Mesodermal cell (in vitro differentiated cells): ENCODE measurements around the gene TMEM42.

ENCODE experiments used
- H3K27ac ChIP-seq: 2 replicates; pipeline ENCODE4 v1.7.0; 2013; ENCODE audit warnings: mild to moderate bottlenecking, low read depth, low read length, moderate library complexity; ENCODE audit not compliant: severe bottlenecking
- H3K36me3 ChIP-seq: 2 replicates; pipeline ENCODE4 v1.7.1; 2013; ENCODE audit warnings: mild to moderate bottlenecking, low read length, moderate library complexity; ENCODE audit not compliant: control insufficient read depth, insufficient read depth
- H3K4me1 ChIP-seq: one replicate; pipeline ENCODE4 v1.7.1; 2013; ENCODE audit warnings: mild to moderate bottlenecking, low read length; ENCODE audit not compliant: insufficient read depth, control insufficient read depth, poor library complexity, severe bottlenecking
- H3K4me3 ChIP-seq: 2 replicates; pipeline ENCODE4 v1.7.0; 2013; ENCODE audit warnings: low read length, control low read depth, mild to moderate bottlenecking; ENCODE audit not compliant: insufficient read depth, poor library complexity, severe bottlenecking; ENCODE audit errors: extremely low read depth
- H3K9me3 ChIP-seq: 2 replicates; pipeline ENCODE4 v1.7.1; 2013; ENCODE audit warnings: mild to moderate bottlenecking, low read length, moderate library complexity; ENCODE audit not compliant: control insufficient read depth
- WGBS, 2 experiments: methylation state at CpG; one replicate each; pipeline ENCODE4 v1.1.5; 2013; ENCODE audit warnings: missing lambda C conversion rate in 2 of 2; ENCODE audit not compliant: insufficient coverage in 2 of 2; 5-methylcytosine and 5-hydroxymethylcytosine counted together

The TMEM42 gene

DNA sequence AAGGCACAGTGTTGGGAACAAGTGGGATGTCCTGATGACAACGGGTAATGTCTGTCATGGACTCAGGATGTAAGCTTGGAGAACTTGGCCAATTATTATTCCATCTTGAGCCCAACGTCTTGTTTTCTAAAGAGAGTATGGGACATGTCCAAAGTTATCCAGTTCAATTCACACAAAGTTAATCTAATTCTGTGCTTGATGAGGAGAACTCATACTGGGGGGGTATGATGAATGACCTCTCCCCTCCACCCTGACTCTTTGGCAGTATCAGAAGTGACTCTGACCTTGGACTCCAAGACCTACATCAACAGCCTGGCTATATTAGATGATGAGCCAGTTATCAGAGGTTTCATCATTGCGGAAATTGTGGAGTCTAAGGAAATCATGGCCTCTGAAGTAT lies 49.0 kb downstream of the TMEM42 start:
- no peak overlapping the region for H3K27ac ChIP-seq
- H3K9me3 ChIP-seq, result no peaks in the 10 kb centered on the region
- H3K36me3 ChIP-seq, result no peaks in the 10 kb centered on the region
- 92 to 94% methylated on average over 2 of the region's 3 CpGs for WGBS, 2 experiments
- no peaks in the 10 kb centered on the region for H3K4me1 ChIP-seq
- H3K4me3 ChIP-seq, result no peak overlapping the region

- 31 to 35% methylated on average over 4 of the region's 4 CpGs for WGBS, 2 experiments
- Histone ChIP-seq H3K36me3 (no peaks in the 10 kb centered on the region), H3K4me1 (no peaks in the 10 kb centered on the region), H3K27ac (no peak overlapping the region), H3K9me3 (no peaks in the 10 kb centered on the region), H3K4me3 (no peak overlapping the region)
Observed at GRCh38 chr3:44913868-44914468, 52.3 kb downstream of the TMEM42 start.

- WGBS, 2 experiments, result 69 to 94% methylated on average over 4 of the region's 4 CpGs
- Histone ChIP-seq H3K27ac (peak overlapping the region; percentile 49), H3K36me3 (no peaks in the 10 kb centered on the region)
Observed at GRCh38 chr3:44914936-44915335, 53.2 kb downstream of the TMEM42 start.

More at GRCh38 chr3:44914936-44915335, 53.2 kb downstream of the TMEM42 start:
- H3K9me3 ChIP-seq, result no peaks in the 10 kb centered on the region
- H3K4me3 ChIP-seq, result no peak overlapping the region
- no peaks in the 10 kb centered on the region for H3K4me1 ChIP-seq
